Brain microvascular endothelial cell (primary cell): ENCODE measurements around the gene RCOR2.

Experiments used
- DNase-seq: peaks from one replicate; pipeline ENCODE4 v3.0.0-alpha.2; 2020
- H3K27ac ChIP-seq: fragments of 250-450 bp; sonication (Bioruptor Pico); 2 replicates; pipeline ENCODE4 v1.5.1; 2020; ENCODE audit warnings: mild to moderate bottlenecking, moderate library complexity
- H3K27me3 ChIP-seq: fragments of 250-450 bp; sonication (Bioruptor Pico); replicated peaks from 2 replicates; pipeline ENCODE4 v1.5.1; 2020; ENCODE audit warnings: mild to moderate bottlenecking
- H3K36me3 ChIP-seq: fragments of 250-450 bp; sonication (Bioruptor Pico); replicated peaks from 2 replicates; pipeline ENCODE4 v1.5.1; 2020; ENCODE audit warnings: mild to moderate bottlenecking
- H3K4me3 ChIP-seq: 2 replicates; pipeline ENCODE4 v1.5.1; 2011; ENCODE audit warnings: low read depth, mild to moderate bottlenecking, control low read depth, low read length, moderate library complexity
- in situ Hi-C: cut with HindIII; loops from 2 replicates; pipeline ENCODE4 v1.10.0; 2017; ENCODE audit warnings: low sequenced_read_pairs, low pct_ligation_motif_present
- TF ChIP-seq, protein P1 (sequence below): IDR thresholded peaks from 2 replicates; pipeline ENCODE4 v1.5.1; 2011; ENCODE audit warnings: low read depth, mild to moderate bottlenecking, moderate library complexity, low read length, control low read depth, inconsistent platforms; ENCODE audit errors: missing control alignments

RCOR2 gene

DNA sequence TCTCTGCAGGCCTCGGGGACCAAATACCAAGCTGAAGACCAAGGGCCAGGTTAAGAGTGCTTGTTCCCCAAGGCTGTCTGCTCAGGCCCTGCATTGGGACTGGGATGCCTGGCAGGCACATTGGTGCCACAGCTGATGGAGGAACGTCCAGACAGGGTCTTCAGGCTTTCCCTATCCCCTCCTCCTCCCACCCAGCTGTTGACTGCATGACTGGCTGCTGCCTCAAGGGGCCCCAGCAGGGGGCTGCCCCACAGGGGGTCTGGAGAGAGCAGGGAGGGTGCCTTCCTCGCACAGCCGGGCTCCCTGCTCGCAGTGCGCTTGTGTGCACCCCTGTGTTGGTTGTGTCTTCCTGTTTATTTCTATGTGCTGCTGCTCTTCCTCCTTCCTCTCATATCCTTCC, 9.9 kb downstream of the RCOR2 start:
- H3K4me3 ChIP-seq: no peak overlapping the region

DNA sequence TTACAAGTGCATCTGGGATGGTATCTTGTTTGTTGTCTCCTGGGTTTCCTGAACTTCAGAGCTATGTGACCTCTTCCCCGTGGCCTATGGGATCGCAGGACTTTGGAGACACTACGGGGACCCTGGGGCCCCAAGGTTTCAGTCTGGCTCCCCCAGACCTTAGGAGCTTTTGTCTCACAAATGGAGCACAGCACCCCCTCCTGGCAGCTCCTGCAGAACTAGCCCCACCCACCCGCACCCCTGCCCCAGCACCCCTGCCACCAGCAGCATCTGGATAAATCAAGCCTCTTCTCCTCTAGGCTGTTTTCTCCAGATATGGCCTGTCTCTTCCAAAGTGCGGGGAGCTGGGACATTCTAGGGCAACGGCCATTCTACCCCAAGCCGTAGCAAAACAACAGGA, 10.4 kb downstream of the RCOR2 start:
- no peak overlapping the region for H3K27ac ChIP-seq
- TF ChIP-seq, protein P1, sequence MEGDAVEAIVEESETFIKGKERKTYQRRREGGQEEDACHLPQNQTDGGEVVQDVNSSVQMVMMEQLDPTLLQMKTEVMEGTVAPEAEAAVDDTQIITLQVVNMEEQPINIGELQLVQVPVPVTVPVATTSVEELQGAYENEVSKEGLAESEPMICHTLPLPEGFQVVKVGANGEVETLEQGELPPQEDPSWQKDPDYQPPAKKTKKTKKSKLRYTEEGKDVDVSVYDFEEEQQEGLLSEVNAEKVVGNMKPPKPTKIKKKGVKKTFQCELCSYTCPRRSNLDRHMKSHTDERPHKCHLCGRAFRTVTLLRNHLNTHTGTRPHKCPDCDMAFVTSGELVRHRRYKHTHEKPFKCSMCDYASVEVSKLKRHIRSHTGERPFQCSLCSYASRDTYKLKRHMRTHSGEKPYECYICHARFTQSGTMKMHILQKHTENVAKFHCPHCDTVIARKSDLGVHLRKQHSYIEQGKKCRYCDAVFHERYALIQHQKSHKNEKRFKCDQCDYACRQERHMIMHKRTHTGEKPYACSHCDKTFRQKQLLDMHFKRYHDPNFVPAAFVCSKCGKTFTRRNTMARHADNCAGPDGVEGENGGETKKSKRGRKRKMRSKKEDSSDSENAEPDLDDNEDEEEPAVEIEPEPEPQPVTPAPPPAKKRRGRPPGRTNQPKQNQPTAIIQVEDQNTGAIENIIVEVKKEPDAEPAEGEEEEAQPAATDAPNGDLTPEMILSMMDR: peak; percentile 55
- no peak for DNase-seq
- H3K4me3 ChIP-seq: no peak overlapping the region
- in situ Hi-C loops: no loop called here
- H3K27me3 ChIP-seq: no peaks in the 10 kb centered on the region
- peaks cover 68% of the 10 kb centered on the region for H3K36me3 ChIP-seq

More for the DNA sequence above, 9.9 kb downstream of the RCOR2 start:
- Histone ChIP-seq H3K27me3 (no peaks in the 10 kb centered on the region), H3K36me3 (peaks cover 63% of the 10 kb centered on the region), H3K27ac (no peak overlapping the region)
- TF ChIP-seq, protein P1: no peak
- DNase-seq: no peak
- in situ Hi-C loops: no loop called here

DNA sequence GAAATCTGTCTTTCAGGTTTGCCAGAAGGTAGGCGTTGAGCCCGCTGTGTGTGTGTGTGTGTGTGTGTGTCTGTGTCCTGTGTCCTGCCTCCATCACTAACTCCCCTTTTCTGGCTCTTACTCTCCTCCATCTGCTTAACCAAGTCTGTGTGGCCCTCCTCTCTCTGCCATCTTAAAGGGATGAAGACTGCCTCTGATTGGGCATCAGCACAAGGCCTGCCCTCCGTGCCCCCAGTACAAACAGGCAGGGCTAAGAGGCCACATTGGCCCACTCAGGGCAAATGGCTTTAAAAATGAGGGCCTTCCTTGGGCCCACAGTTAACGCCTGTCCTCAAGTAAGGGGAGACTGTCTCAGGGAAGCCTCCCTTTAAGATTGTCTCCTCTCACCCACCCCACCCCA, 10.9 kb downstream of the RCOR2 start:
- TF ChIP-seq, protein P1: no peak
- Histone ChIP-seq H3K36me3 (peaks cover 69% of the 10 kb centered on the region), H3K27ac (no peak overlapping the region), H3K4me3 (no peak overlapping the region), H3K27me3 (no peaks in the 10 kb centered on the region)
- DNase-seq: no peak
- in situ Hi-C loops: no loop called here

DNA sequence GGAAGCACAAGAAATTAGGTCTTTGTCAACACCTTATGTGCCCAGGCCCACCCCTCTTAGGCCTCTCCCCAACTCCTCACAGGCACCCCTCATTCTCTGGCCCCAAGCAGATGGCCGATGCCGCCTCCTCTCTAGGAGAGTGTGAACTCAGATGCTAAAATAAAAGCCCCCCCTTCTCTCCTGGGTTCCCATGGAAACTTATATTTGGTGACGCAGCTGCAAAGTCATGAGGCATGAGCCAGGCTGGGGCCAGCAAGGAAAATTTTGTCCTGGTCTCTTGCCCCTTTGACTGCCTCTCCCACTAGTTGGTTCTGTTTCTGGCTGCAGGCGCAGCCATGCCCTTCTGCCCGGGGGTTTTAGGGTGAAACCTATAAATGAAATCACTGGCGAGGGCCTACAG, 11.8 kb downstream of the RCOR2 start:
- DNase-seq: no peak
- Histone ChIP-seq H3K36me3 (peaks cover 78% of the 10 kb centered on the region), H3K27ac (no peak overlapping the region)

DNA sequence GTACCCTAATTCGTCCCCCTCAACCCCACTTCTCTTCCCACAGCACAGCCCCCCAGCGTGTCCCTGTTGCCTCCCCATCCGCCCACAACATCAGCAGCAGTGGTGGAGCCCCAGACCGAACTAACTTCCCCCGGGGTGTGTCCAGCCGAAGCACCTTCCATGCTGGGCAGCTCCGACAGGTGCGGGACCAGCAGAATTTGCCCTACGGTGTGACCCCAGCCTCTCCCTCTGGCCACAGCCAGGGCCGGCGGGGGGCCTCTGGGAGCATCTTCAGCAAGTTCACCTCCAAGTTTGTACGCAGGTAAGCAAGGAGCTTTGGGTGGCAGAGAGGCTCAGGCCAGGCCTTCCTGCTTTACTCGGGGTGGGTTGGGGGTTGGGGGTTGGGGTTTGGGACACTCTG, 12.2 kb downstream of the RCOR2 start:
- DNase-seq: no peak
- Histone ChIP-seq H3K36me3 (peaks cover 77% of the 10 kb centered on the region), H3K4me3 (no peak overlapping the region), H3K27me3 (no peaks in the 10 kb centered on the region), H3K27ac (no peak overlapping the region)
- TF ChIP-seq, protein P1: no peak
- in situ Hi-C loops: no loop called here

More for the DNA sequence above, 11.8 kb downstream of the RCOR2 start:
- in situ Hi-C loops: no loop called here
- no peak overlapping the region for H3K4me3 ChIP-seq
- TF ChIP-seq, protein P1: no peak
- no peaks in the 10 kb centered on the region for H3K27me3 ChIP-seq

DNA sequence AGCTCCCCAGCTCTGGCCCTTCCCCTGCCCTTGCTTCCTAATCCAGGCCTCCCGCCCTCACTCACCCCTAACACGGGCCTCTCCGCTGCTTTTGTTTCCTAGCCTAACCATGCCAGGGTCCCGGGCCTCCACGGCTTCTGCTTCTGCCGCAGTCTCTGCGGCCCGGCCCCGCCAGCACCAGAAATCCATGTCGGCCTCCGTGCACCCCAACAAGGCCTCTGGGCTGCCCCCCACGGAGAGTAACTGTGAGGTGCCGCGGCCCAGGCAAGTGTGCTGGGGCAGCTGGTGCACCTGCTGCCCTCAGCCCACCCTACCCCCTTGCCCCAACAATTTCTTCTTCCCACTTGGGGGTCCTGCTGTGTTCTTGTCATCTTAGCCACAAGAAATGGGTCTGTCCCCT, 13.1 kb downstream of the RCOR2 start:
- in situ Hi-C loops: no loop called here
- DNase-seq: no peak
- Histone ChIP-seq H3K27me3 (no peaks in the 10 kb centered on the region), H3K4me3 (no peak overlapping the region), H3K36me3 (peaks cover 78% of the 10 kb centered on the region), H3K27ac (no peak overlapping the region)
- TF ChIP-seq, protein P1: no peak
